PFSK-1 (cell line): Measurements from ENCODE around the gene VDAC2.

Source experiments
- FOXP2 ChIP-seq: optimal IDR thresholded peaks from 2 replicates; pipeline ENCODE3; 2011; ENCODE audit warnings: borderline replicate concordance, control low read depth, inconsistent platforms; ENCODE audit not compliant: insufficient read depth; ENCODE audit errors: extremely low read length, extremely low read depth
- POLR2AphosphoS5 ChIP-seq: IDR thresholded peaks from 2 replicates; pipeline ENCODE4 v1.6.1; 2012; ENCODE audit warnings: low read depth, mild to moderate bottlenecking, control low read depth, low read length, moderate library complexity
- REST ChIP-seq, 2 experiments: IDR thresholded peaks; 2 replicates each; pipeline versions ENCODE4 v1.6.1 to v1.8.0; 2011 to 2012; ENCODE audit warnings: low read depth in 2 of 2, low read length in 2 of 2, control low read depth in 1 of 2, inconsistent platforms in 1 of 2, mild to moderate bottlenecking in 1 of 2, moderate library complexity in 1 of 2; ENCODE audit not compliant: insufficient read depth in 1 of 2
- SIN3A ChIP-seq: IDR thresholded peaks from 2 replicates; pipeline ENCODE4 v1.6.1; 2012; ENCODE audit warnings: mild to moderate bottlenecking, low read length, moderate library complexity, borderline replicate concordance; ENCODE audit not compliant: insufficient read depth
- TAF1 ChIP-seq: IDR thresholded peaks from 2 replicates; pipeline ENCODE4 v1.6.1; 2012; ENCODE audit warnings: low read length, control low read depth, borderline replicate concordance; ENCODE audit not compliant: insufficient read depth

The VDAC2 gene

DNA sequence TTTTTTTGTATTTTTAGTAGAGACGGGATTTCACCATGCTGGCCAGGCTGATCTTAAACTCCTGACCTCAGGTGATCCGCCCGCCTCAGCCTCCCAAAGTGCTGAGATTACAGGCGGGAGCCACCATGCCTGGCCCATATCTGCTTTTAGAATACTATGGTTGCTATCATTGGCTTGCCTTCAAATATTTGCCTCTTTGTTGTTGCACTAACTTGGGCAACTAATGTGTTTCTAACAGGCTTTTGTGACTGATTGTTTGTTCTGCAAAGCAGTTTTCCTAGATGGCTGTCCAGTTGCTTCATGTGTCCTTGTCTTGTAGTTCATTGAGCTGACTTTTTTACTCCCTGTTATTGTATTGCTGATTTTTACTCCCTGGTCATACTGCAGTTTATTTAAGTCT lies 9.7 kb downstream of the VDAC2 start:
- no peak for TF ChIP-seq TAF1

GRCh38 chr10:75223507-75223906 lies 12.9 kb downstream of the VDAC2 start:
- TF ChIP-seq TAF1 (no peak), REST (IDR thresholded peaks at IDR 0.05; ENCODE audit: insufficient read depth in 1 of 2, low read depth in 2 of 2, low read length in 2 of 2) (no peak), FOXP2 (no peak), POLR2AphosphoS5 (no peak), SIN3A (no peak)

DNA sequence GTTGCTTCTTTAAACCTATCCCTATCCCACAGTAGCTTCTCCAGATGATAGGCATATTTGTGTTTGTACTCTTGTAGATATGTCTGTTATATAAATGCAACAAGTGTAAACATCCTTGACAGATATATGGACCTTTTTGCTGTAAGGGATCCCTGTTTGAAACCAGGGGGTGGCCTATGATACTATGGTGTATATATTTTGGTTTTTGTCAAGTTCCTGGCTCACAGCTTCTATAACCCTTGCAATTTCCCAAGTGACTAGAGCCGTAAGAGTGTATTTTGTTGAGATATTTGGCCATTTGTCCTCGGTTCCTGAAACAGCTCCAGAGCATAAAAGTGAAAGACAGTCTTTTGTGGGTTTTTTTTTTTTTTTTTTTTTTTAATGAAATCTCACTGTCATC lies 15.5 kb downstream of the VDAC2 start:
- TF ChIP-seq SIN3A = no peak

- TF ChIP-seq REST (IDR thresholded peaks at IDR 0.05; ENCODE audit: insufficient read depth in 1 of 2, low read depth in 2 of 2, low read length in 2 of 2) (no peak), TAF1 (no peak)
These were observed 16.1 kb downstream of the VDAC2 start for GRCh38 chr10:75226656-75227055.

GRCh38 chr10:75228278-75228677 lies 17.7 kb downstream of the VDAC2 start:
- TF ChIP-seq POLR2AphosphoS5 = no peak
- TF ChIP-seq FOXP2 = no peak
- TF ChIP-seq TAF1 = no peak
- TF ChIP-seq SIN3A = no peak
- TF ChIP-seq REST (IDR thresholded peaks at IDR 0.05; ENCODE audit: insufficient read depth in 1 of 2, low read depth in 2 of 2, low read length in 2 of 2) = no peak

DNA sequence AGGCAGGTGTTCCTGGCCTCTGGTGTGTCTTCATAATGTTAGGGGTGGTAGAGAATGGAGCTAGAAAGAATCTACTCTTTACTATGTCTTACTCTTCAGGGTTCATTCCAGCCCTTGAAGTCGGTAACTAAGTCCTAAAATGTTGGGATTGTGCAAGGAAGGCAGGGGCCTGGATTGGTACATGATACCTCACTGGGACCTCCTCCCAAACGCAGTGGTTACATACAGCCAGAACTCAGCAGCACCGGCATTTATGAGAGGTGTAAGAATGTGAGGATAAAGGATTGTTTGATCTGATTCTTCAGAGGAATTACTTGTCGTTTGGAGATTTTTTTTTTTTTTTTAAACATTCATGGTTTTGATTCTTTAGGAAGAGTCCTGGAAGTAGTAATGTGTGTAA lies 18.2 kb downstream of the VDAC2 start:
- no peak for TF ChIP-seq REST (IDR thresholded peaks at IDR 0.05; ENCODE audit: insufficient read depth in 1 of 2, low read depth in 2 of 2, low read length in 2 of 2)
- no peak for TF ChIP-seq SIN3A
- no peak for TF ChIP-seq POLR2AphosphoS5
- TF ChIP-seq TAF1 = no peak
- no peak for TF ChIP-seq FOXP2
